KBM-7 (cell line): Measurements from ENCODE around the gene DCLK1.
A peak's percentile ranks its signal among the peaks of the same experiment; 100 is the strongest.

Source experiments
- DNase-seq: peaks from one replicate; pipeline ENCODE4 v3.0.0-alpha.2; 2015
- in situ Hi-C: fragments of 300-500 bp; cut with MboI; formaldehyde crosslinking; loops from 2 replicates; pipeline ENCODE4 v1.14.3; 2020; ENCODE audit warnings: low sequenced_read_pairs, low pct_unique_long_range_greater_than_20kb, mixed read lengths

Gene DCLK1

GRCh38 chr13:35965226-35965927 lies 165.8 kb downstream of the DCLK1 start:
- no peak for DNase-seq
- in situ Hi-C loops, result no loop called here

DNA sequence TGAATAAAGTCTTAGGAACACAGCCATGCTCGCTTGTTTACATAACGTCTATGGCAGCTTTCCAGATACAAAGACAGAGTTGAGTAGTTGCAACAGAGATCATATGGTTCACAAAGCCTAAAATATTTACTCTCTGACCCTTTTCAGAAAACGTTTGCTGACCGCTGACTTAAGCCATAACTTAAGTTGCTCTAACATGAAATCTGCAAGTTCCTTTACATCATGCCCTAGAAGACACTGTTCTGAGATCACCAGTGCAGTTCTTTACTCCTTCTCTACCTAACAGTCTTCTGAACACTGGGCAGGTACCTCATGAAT lies 166.4 kb downstream of the DCLK1 start:
- no peak for DNase-seq
- in situ Hi-C loops, result no loop called here

- no peak for DNase-seq
- in situ Hi-C loops, result no loop called here
Observed at GRCh38 chr13:35964011-35964862, 166.9 kb downstream of the DCLK1 start.

- DNase-seq, result no peak
- in situ Hi-C loops, result no loop called here
Observed at GRCh38 chr13:35961461-35962220, 169.5 kb downstream of the DCLK1 start.

- no peak for DNase-seq
- in situ Hi-C loops, result no loop called here
Observed at GRCh38 chr13:35961002-35961401, 170.2 kb downstream of the DCLK1 start.

DNA sequence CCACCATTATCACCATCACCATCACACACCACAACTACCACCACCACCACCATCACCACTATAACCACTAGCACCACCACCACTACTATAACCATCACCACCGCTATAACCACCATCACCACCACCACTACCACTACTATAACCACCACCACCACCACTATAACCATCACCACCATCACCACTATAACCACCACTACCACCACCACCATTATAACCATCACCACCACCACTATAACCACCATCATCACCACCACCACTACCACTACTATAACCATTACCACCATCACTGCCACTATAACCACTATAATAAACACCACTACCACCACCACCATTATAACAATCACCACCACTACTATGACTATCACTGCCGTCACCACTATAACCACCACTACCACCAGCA lies 173.2 kb downstream of the DCLK1 start:
- no peak for DNase-seq
- in situ Hi-C loops, result no loop called here

DNA sequence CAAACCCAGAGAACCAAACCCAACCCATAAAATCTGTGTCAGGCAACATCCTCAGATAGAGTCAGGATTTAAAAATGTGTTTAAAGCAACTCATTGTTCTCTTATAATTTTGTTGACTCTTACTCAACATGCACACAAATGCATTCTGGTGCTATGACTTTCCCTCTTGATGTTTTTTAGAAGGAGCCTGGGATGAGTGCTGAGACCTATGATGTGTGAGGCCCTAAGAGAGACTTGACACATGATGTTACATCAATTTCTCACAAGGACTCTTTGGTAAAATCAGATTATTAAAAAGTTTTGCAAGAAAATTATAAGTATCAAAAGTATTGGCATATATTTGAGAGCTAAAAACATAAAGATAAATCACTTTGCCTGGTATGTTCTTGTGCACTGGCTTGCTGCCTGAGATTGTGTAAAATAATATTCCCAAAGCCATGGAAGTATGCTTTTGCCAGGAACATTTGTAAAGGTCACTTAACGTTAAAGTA lies 173.9 kb downstream of the DCLK1 start:
- in situ Hi-C loops, result no loop called here
- no peak for DNase-seq

DNA sequence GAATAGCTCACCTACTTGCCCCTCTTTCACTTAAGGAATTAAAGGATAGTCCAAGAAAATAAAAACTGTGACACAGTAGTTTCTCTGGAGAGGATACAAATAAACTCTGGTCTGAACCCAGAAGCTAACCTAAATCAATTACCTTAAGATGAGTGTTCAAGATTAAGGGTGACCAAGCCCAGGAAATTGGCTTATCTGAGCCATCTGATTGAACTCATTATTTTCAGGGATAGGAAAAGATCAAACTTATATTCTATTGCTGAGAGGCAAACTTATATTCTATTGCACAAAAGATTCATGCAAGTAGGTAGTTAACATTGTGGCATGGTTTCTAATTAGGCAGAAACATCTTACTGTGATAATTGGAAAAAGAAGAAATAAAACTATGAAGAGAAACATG lies 175.1 kb downstream of the DCLK1 start:
- in situ Hi-C loops, result no loop called here
- no peak for DNase-seq

DNA sequence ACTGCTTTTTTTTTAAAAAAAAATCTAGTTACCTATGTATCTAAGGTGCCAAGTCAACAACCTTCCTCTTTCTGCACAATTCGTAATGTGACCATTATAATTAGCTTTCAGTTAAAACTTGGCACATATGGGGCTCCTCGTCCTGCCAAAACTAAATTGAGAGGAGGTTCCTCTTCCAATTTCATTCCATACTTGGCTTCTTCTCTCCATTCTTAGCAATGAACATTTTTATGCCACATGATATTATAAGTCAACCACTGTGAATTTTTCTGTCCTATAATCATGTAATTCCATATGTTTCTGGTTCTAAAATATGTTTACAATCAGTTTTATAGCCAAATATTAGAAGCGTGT lies 177.0 kb downstream of the DCLK1 start:
- DNase-seq, result no peak
- in situ Hi-C loops, result no loop called here

DNA sequence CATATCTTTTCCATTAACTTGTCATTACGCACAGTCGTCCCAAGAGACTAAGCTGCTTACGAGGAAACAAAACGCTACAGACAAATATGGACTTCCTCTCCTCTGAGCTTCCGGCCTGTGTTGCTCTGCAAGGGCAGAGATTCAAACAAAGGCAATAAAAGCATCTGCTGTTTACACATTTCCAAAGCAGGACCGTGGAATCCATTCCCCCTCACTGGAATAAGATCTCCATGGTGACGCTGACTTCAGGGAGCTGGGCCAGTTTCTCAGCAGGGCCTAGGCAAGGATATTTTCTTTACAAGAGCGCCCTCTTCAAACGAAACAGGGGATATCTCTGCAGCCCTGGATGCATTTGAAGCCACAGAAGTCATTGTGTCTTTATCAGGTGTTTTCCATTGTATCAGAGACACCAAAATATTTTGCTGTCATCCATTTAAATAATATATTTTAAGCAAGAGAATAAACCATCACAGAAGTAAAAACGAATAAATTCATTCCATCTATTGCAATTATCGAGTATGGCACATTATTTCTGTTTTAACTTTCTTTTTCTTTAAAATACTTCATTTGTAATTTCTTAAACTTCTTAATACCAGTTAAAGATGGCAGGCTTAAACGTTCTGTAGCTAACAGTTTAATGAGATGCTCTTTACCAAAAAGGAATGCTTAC lies 177.5 kb downstream of the DCLK1 start:
- in situ Hi-C loops, result no loop called here

GRCh38 chr13:35947315-35947714 lies 183.9 kb downstream of the DCLK1 start:
- in situ Hi-C loops, result no loop called here
- no peak for DNase-seq

More for the DNA sequence above, 177.5 kb downstream of the DCLK1 start:
- DNase-seq, result peak; percentile 65

GRCh38 chr13:35945368-35945767 lies 185.8 kb downstream of the DCLK1 start:
- in situ Hi-C loops, result no loop called here
- DNase-seq, result no peak

GRCh38 chr13:35941374-35941773 lies 189.8 kb downstream of the DCLK1 start:
- DNase-seq, result no peak
- in situ Hi-C loops, result no loop called here

GRCh38 chr13:35940734-35941133 lies 190.4 kb downstream of the DCLK1 start:
- in situ Hi-C loops, result no loop called here
- no peak for DNase-seq

GRCh38 chr13:35936246-35936978 lies 194.8 kb downstream of the DCLK1 start:
- no peak for DNase-seq

DNA sequence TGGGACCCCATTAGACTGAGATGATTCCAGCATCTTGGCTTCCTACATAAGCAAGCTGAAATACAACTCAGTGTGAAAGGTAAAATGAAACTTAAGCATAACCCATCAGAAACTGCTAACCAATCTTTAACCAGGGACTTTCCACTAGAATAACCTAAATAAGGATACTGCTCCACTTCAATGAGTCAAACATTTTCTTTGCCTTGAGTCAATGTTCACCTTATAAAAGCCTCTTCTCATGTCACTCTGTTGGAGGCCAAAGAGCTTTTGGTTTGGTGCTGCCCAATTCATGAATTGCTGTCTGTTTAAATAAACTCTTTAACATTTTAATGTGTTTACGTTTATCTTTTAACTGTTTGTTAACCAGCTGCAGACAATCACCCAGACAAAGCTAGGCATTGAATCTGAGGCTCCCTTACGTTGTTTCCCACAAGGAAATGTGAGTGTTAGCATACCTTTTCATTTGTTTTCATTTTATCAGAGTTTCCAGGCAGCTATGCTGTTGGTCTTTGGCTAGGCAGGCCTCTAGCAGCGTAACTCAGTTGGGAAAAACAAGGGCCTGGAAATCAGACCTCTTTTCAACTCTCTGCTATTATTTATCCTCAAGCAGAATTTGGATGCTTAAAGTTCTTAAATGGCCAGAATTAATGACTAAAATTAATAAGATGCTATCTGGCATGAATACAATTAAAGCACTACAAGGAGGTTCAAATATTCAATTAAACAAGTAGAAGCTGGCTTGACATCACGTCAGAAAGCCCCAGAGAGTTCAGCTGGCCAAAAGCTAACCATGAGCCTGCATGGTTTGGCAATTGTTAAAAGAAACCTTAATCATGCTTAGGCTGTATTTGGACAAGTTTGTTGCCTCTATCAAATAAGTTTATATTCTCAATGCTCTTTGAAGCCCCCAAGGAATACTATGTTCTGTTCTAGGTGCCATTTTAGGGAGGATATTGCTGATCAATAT lies 200.2 kb downstream of the DCLK1 start:
- in situ Hi-C loops, result no loop called here
- no peak for DNase-seq

More at GRCh38 chr13:35936246-35936978, 194.8 kb downstream of the DCLK1 start:
- in situ Hi-C loops, result no loop called here

- no peak for DNase-seq
- in situ Hi-C loops, result no loop called here
Observed at GRCh38 chr13:35927567-35928021, 203.6 kb downstream of the DCLK1 start.
